ENCODE data around the gene PLEKHB1.

GRCh38 chr11:73661035-73661628, 14.8 kb downstream of the PLEKHB1 start:
- TF ChIP-seq, protein P1, sequence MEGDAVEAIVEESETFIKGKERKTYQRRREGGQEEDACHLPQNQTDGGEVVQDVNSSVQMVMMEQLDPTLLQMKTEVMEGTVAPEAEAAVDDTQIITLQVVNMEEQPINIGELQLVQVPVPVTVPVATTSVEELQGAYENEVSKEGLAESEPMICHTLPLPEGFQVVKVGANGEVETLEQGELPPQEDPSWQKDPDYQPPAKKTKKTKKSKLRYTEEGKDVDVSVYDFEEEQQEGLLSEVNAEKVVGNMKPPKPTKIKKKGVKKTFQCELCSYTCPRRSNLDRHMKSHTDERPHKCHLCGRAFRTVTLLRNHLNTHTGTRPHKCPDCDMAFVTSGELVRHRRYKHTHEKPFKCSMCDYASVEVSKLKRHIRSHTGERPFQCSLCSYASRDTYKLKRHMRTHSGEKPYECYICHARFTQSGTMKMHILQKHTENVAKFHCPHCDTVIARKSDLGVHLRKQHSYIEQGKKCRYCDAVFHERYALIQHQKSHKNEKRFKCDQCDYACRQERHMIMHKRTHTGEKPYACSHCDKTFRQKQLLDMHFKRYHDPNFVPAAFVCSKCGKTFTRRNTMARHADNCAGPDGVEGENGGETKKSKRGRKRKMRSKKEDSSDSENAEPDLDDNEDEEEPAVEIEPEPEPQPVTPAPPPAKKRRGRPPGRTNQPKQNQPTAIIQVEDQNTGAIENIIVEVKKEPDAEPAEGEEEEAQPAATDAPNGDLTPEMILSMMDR (conservative IDR thresholded peaks at IDR 0.05 in 1 of 2, IDR thresholded peaks at IDR 0.05 in 1 of 2; ENCODE audit: low read depth in 1 of 2, low read length in 2 of 2): peak; percentile 93 to 95
- TF ChIP-seq EZH2 (IDR thresholded peaks at IDR 0.05; ENCODE audit: low read length, missing control alignments): no peak

Data from fibroblast of lung (primary cell).